ENCODE measurements around the gene NAP1L4. TPM values are rescaled to one million over a fixed set of nuclear protein-coding genes. Genes with fewer than 3 reads are reported as not detected.

The NAP1L4 gene
- total RNA-seq, 1 donor from 2014 or later = 83.5 TPM

- Mint-ChIP-seq H3K4me1 (ENCODE audit: low read depth) (peaks cover 41% of the 10 kb centered on the region), H3K27ac (ENCODE audit: unreplicated experiment) (peak overlapping the region; percentile 83), H3K9me3 (ENCODE audit: low read depth) (no peaks in the 10 kb centered on the region), H3K27me3 (ENCODE audit: low read depth) (no peaks in the 10 kb centered on the region), H3K36me3 (ENCODE audit: low read depth) (no peaks in the 10 kb centered on the region), H3K4me3 (ENCODE audit: unreplicated experiment) (peak overlapping the region; percentile 92)
- DNase-seq (ENCODE audit: low spot score) = peak; percentile 37
- TF ChIP-seq CTCF (IDR thresholded peaks at IDR 0.05) = no peak
Observed at GRCh38 chr11:2927121-2927800, 64.9 kb downstream of the NAP1L4 start.

- Mint-ChIP-seq H3K4me3 (ENCODE audit: unreplicated experiment) (no peak overlapping the region), H3K27me3 (ENCODE audit: low read depth) (no peaks in the 10 kb centered on the region), H3K9me3 (ENCODE audit: low read depth) (no peaks in the 10 kb centered on the region), H3K27ac (ENCODE audit: unreplicated experiment) (no peak overlapping the region), H3K4me1 (ENCODE audit: low read depth) (peaks cover 38% of the 10 kb centered on the region), H3K36me3 (ENCODE audit: low read depth) (no peaks in the 10 kb centered on the region)
- no peak for DNase-seq (ENCODE audit: low spot score)
- no peak for TF ChIP-seq CTCF (IDR thresholded peaks at IDR 0.05)
Observed at GRCh38 chr11:2926611-2927051, 65.5 kb downstream of the NAP1L4 start.

GRCh38 chr11:2924821-2925675 lies 67.1 kb downstream of the NAP1L4 start:
- no peak overlapping the region for H3K27ac Mint-ChIP-seq (ENCODE audit: unreplicated experiment)
- H3K27me3 Mint-ChIP-seq (ENCODE audit: low read depth) = no peaks in the 10 kb centered on the region
- H3K36me3 Mint-ChIP-seq (ENCODE audit: low read depth) = no peaks in the 10 kb centered on the region

GRCh38 chr11:2924381-2924780 lies 67.7 kb downstream of the NAP1L4 start:
- no peak for TF ChIP-seq CTCF (IDR thresholded peaks at IDR 0.05)
- DNase-seq (ENCODE audit: low spot score) = no peak
- H3K4me1 Mint-ChIP-seq (ENCODE audit: low read depth) = peaks cover 28% of the 10 kb centered on the region
- H3K27me3 Mint-ChIP-seq (ENCODE audit: low read depth) = no peaks in the 10 kb centered on the region
- H3K9me3 Mint-ChIP-seq (ENCODE audit: low read depth) = no peaks in the 10 kb centered on the region
- no peak overlapping the region for H3K27ac Mint-ChIP-seq (ENCODE audit: unreplicated experiment)
- H3K4me3 Mint-ChIP-seq (ENCODE audit: unreplicated experiment) = no peak overlapping the region
- no peaks in the 10 kb centered on the region for H3K36me3 Mint-ChIP-seq (ENCODE audit: low read depth)

More at GRCh38 chr11:2924821-2925675, 67.1 kb downstream of the NAP1L4 start:
- no peaks in the 10 kb centered on the region for H3K9me3 Mint-ChIP-seq (ENCODE audit: low read depth)
- DNase-seq (ENCODE audit: low spot score) = no peak
- H3K4me3 Mint-ChIP-seq (ENCODE audit: unreplicated experiment) = no peak overlapping the region
- peaks cover 31% of the 10 kb centered on the region for H3K4me1 Mint-ChIP-seq (ENCODE audit: low read depth)
- no peak for TF ChIP-seq CTCF (IDR thresholded peaks at IDR 0.05)

All from chondrocyte (in vitro differentiated cells).